Activated CD4-positive, alpha-beta T cell treated with anti-CD3 and anti-CD28 coated beads, Interleukin-10, Interleukin-2, amounts not matched to agents 100 ng/mL and 50 ng/mL, durations not matched to agents 16 hours and 8 hours (primary cell): ENCODE results near the gene RHOF.

Experiments used
- DNase-seq: peaks from one replicate; pipeline ENCODE4 v3.0.0-alpha.2; 2020

The RHOF gene

DNA sequence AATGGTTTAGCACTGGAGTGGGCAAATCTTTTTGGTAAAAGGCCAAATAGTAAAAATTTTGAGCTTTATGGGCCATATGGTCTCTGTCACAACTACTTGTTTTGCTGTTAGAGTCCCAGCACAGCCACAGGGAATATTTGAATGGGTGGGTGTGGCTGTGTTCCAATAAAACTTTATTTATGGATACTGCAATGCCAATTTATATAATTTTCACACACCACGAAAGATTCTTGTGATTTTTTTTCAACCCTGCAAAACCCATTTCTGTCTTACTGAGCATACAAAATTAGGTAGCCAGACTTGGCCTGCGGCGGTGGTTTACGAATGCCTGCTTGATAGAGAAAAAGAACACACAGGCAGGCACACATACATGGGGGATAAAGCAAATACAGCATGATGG lies 52.6 kb downstream of the RHOF start:
- no peak for DNase-seq

DNA sequence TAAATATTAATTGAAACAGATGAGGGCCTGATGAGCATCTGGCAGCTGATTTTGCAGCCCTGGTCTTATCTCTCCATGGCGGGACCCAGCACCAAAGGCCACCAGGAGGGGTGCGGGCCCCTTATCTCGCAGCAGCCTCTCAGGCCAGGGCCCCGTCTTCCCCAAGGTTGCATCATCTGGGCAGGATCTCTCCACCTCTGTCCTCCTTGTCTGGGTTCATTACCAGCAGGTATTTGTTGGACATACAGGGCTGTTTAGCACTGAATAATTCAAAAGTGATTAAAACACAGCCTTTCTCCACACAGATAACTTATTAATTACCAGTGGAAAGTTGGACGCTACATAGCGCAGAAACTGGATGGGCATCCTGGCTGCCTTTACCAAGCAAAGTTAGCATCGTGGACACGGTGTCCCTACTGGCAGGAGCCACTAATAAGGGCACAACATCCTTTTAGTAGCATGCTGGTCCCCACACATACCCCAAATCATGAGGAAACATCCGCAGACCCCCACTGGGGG lies 55.1 kb downstream of the RHOF start:
- DNase-seq: no peak

- DNase-seq: no peak
Measured at GRCh38 chr12:121733849-121734248, 59.6 kb downstream of the RHOF start.

GRCh38 chr12:121731473-121731872 lies 62.0 kb downstream of the RHOF start:
- DNase-seq: no peak

GRCh38 chr12:121729021-121729420 lies 64.5 kb downstream of the RHOF start:
- DNase-seq: no peak
